BJ (cell line): ENCODE data around the gene CCDC86. TPM values are rescaled to one million over a fixed set of nuclear protein-coding genes. Genes with fewer than 3 reads are reported as not detected.

Source experiments
- CTCF ChIA-PET: fragments of 350-600 bp; formaldehyde crosslinking; extraction: SDS; loops from one replicate; lab custom pipeline; 2021; ENCODE audit warnings: antibody characterized with exemption, inconsistent platforms; lab: Yijun Ruan, JAX
- POLR2A ChIA-PET: fragments of 300-600 bp; sonication (Branson Sonifier 250); formaldehyde crosslinking; extraction: SDS; loops from one replicate; lab custom pipeline; 2021; ENCODE audit warnings: antibody characterized with exemption; lab: Charles Lee
- DNase-seq: peaks from one replicate; pipeline ENCODE4 v3.0.0-alpha.2; 2011; ENCODE audit warnings: low read depth
- H3K27me3 ChIP-seq: 2 replicates; pipeline ENCODE4 v1.6.0; 2011; ENCODE audit warnings: low read length; ENCODE audit not compliant: control insufficient read depth, insufficient read depth
- H3K36me3 ChIP-seq: 2 replicates; pipeline ENCODE4 v1.5.1; 2011; ENCODE audit warnings: low read length; ENCODE audit not compliant: control insufficient read depth, insufficient read depth
- H3K4me3 ChIP-seq: 2 replicates; pipeline ENCODE4 v1.5.1; 2011; ENCODE audit warnings: low read depth, mild to moderate bottlenecking, control low read depth, low read length
- polyA plus RNA-seq: library from polyadenylated mRNA; depleted of rRNA; stranded (reverse); fragments of >200 nt; gene quantifications from 2 replicates; pipeline ENCODE4 v1.2.3, GENCODE V29; 2011
- TF ChIP-seq, protein P1 (sequence below): IDR thresholded peaks from 2 replicates; pipeline ENCODE4 v1.5.1; 2011; ENCODE audit warnings: low read depth, mild to moderate bottlenecking, control low read depth, inconsistent platforms, low read length, moderate library complexity; ENCODE audit not compliant: insufficient read depth

CCDC86 gene
- polyA plus RNA-seq, 1 experiment: 21.2 TPM

- POLR2A ChIA-PET: no interaction called here
- TF ChIP-seq, protein P1, sequence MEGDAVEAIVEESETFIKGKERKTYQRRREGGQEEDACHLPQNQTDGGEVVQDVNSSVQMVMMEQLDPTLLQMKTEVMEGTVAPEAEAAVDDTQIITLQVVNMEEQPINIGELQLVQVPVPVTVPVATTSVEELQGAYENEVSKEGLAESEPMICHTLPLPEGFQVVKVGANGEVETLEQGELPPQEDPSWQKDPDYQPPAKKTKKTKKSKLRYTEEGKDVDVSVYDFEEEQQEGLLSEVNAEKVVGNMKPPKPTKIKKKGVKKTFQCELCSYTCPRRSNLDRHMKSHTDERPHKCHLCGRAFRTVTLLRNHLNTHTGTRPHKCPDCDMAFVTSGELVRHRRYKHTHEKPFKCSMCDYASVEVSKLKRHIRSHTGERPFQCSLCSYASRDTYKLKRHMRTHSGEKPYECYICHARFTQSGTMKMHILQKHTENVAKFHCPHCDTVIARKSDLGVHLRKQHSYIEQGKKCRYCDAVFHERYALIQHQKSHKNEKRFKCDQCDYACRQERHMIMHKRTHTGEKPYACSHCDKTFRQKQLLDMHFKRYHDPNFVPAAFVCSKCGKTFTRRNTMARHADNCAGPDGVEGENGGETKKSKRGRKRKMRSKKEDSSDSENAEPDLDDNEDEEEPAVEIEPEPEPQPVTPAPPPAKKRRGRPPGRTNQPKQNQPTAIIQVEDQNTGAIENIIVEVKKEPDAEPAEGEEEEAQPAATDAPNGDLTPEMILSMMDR: no peak
- no peak for DNase-seq
- Histone ChIP-seq H3K27me3 (no peaks in the 10 kb centered on the region), H3K36me3 (peaks cover 20% of the 10 kb centered on the region), H3K4me3 (no peak overlapping the region)
- CTCF ChIA-PET: interaction anchor here (0.7 to 2.3 kb wide), 2 partner anchors 18 to 39 kb away, joined by 3 to 6 read pairs; no protein-coding TSS in a partner anchor
Observed at GRCh38 chr11:60848714-60849151, 6.8 kb downstream of the CCDC86 start.

DNA sequence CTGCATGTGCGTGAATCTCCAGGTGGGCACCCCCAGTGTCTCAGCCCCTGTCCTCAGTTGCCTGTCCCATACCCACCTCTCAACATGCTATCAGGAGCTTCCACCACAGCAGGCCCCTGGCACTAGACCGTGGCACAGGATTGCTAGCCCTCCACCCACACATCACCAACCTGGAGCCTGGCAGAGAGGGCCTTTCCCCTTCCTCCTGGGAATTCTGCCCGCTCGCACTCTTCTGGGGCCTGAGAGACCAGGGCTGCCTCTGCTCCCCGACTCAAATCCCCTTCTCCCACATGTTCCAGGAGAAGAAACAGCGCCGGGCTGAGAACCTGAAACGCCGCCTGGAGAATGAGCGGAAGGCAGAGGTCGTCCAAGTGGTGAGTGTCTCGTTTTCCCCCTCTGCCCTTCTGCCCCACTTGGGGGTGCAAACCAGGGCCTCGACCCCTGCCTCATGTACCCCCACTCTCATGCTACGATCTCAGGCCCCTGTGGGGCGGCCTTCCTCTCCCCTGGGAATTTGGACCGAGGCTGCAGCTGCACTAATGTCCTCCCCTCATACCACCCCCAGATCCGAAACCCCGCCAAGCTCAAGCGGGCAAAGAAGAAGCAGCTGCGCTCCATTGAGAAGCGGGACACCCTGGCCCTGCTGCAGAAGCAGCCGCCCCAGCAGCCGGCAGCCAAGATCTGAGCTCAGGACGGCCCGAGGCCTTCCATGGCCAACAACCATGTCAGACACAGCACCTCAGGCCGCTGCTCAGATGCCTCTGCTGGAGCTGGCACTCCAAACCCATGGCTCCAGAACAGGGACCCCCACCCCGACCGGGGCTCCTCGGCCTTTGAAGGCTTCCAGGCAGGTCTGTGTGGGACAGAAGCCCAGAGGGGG lies 8.0 kb downstream of the CCDC86 start:
- H3K27me3 ChIP-seq: no peaks in the 10 kb centered on the region
- TF ChIP-seq, protein P1: no peak
- POLR2A ChIA-PET: no interaction called here
- H3K36me3 ChIP-seq: peaks cover 18% of the 10 kb centered on the region
- no peak for DNase-seq
- CTCF ChIA-PET: interaction anchor here (0.7 to 2.3 kb wide), 3 partner anchors 19 to 38 kb away, joined by 3 to 7 read pairs (median 6); no protein-coding TSS in a partner anchor
- H3K4me3 ChIP-seq: no peak overlapping the region

- Histone ChIP-seq H3K4me3 (no peak overlapping the region), H3K36me3 (peaks cover 18% of the 10 kb centered on the region), H3K27me3 (peaks cover 1% of the 10 kb centered on the region; the same call in 1 of the 2 replicates)
- no peak for DNase-seq
- CTCF ChIA-PET: interaction anchor here (0.7 to 2.3 kb wide), 4 partner anchors 16 to 36 kb away, joined by 3 to 7 read pairs (median 4); partner anchors contain the start of gene ZP1
- TF ChIP-seq, protein P1: no peak
- POLR2A ChIA-PET: no interaction called here
Observed at GRCh38 chr11:60851327-60852104, 9.6 kb downstream of the CCDC86 start.

GRCh38 chr11:60852117-60852981 lies 10.4 kb downstream of the CCDC86 start:
- no peak for DNase-seq
- CTCF ChIA-PET: interaction anchor here (1.2 to 2.3 kb wide), 3 partner anchors 15 to 35 kb away, joined by 3 to 7 read pairs (median 5); partner anchors contain the start of gene ZP1
- POLR2A ChIA-PET: no interaction called here

More at GRCh38 chr11:60852117-60852981, 10.4 kb downstream of the CCDC86 start:
- TF ChIP-seq, protein P1: no peak
- Histone ChIP-seq H3K36me3 (peaks cover 18% of the 10 kb centered on the region), H3K4me3 (no peak overlapping the region), H3K27me3 (peaks cover 1% of the 10 kb centered on the region; the same call in 1 of the 2 replicates)
